ENCODE data around the gene UBE2QL1. TPM values are rescaled to one million over a fixed set of nuclear protein-coding genes. Genes with fewer than 3 reads are reported as not detected.

UBE2QL1 gene
- total and polyA plus RNA-seq, 8 donors, result 0.58 to 6.1 (median 0.95) TPM; not detected in 1

- DNase-seq, result peak in 1 of 2 donors; percentile 47
- no peaks in the 10 kb centered on the region for H3K36me3 ChIP-seq
- no peaks in the 10 kb centered on the region for H3K27me3 ChIP-seq
- no peak overlapping the region for H3K27ac ChIP-seq
- H3K4me3 ChIP-seq, result no peak overlapping the region
- H3K4me1 ChIP-seq, result no peaks in the 10 kb centered on the region
- intact Hi-C loops (cut with DNase I; ENCODE audit: low total_unique reads), result no loop called here
- no peaks in the 10 kb centered on the region for H3K9me3 ChIP-seq
- TF ChIP-seq POLR2AphosphoS5 (IDR thresholded peaks at IDR 0.05), result no peak
- TF ChIP-seq POLR2A (IDR thresholded peaks at IDR 0.05), result no peak
- no peak for TF ChIP-seq EP300 (IDR thresholded peaks at IDR 0.05)
- TF ChIP-seq, protein P1, sequence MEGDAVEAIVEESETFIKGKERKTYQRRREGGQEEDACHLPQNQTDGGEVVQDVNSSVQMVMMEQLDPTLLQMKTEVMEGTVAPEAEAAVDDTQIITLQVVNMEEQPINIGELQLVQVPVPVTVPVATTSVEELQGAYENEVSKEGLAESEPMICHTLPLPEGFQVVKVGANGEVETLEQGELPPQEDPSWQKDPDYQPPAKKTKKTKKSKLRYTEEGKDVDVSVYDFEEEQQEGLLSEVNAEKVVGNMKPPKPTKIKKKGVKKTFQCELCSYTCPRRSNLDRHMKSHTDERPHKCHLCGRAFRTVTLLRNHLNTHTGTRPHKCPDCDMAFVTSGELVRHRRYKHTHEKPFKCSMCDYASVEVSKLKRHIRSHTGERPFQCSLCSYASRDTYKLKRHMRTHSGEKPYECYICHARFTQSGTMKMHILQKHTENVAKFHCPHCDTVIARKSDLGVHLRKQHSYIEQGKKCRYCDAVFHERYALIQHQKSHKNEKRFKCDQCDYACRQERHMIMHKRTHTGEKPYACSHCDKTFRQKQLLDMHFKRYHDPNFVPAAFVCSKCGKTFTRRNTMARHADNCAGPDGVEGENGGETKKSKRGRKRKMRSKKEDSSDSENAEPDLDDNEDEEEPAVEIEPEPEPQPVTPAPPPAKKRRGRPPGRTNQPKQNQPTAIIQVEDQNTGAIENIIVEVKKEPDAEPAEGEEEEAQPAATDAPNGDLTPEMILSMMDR (IDR thresholded peaks at IDR 0.05), result no peak
- 56 to 68% (median 63%) methylated on average over 7 to 8 of the region's 8 CpGs for WGBS, 5 donors
Measured at GRCh38 chr5:6504677-6505415, 56.2 kb downstream of the UBE2QL1 start.

DNA sequence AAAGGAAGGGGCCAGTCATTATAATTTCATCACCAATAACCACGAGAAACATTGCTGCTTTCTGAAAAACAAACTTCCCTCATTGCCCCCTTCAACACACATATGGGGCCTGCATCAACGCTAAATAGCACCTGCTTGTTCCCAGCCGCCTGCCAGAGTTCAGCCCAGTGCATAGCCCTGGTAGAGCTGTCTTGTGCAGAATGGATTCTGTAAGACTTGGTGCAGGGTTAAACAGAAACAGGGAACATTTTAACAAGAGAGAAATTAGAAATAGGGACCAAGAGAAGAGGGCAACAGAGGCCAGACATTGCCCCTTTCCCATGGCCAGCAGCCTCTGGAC lies 56.7 kb downstream of the UBE2QL1 start:
- WGBS, 5 donors, result 31 to 65% (median 52%) methylated on average over 3 of the region's 3 CpGs
- H3K4me1 ChIP-seq, result no peaks in the 10 kb centered on the region
- H3K9me3 ChIP-seq, result no peaks in the 10 kb centered on the region
- TF ChIP-seq, protein P1 (IDR thresholded peaks at IDR 0.05), result no peak
- no peak for TF ChIP-seq EP300 (IDR thresholded peaks at IDR 0.05)
- no peak for TF ChIP-seq POLR2A (IDR thresholded peaks at IDR 0.05)
- no peak for TF ChIP-seq POLR2AphosphoS5 (IDR thresholded peaks at IDR 0.05)
- H3K27me3 ChIP-seq, result no peaks in the 10 kb centered on the region
- no peaks in the 10 kb centered on the region for H3K36me3 ChIP-seq
- H3K4me3 ChIP-seq, result no peak overlapping the region
- DNase-seq, result no peak
- no peak overlapping the region for H3K27ac ChIP-seq
- intact Hi-C loops (cut with DNase I; ENCODE audit: low total_unique reads), result no loop called here

GRCh38 chr5:6505783-6506557 lies 57.3 kb downstream of the UBE2QL1 start:
- H3K36me3 ChIP-seq, result no peaks in the 10 kb centered on the region
- TF ChIP-seq POLR2AphosphoS5 (IDR thresholded peaks at IDR 0.05) (no peak), POLR2A (IDR thresholded peaks at IDR 0.05) (no peak), EP300 (IDR thresholded peaks at IDR 0.05) (no peak)
- TF ChIP-seq, protein P1 (IDR thresholded peaks at IDR 0.05), result no peak
- no peak for DNase-seq
- WGBS, 5 donors, result 80 to 89% (median 85%) methylated on average over 11 of the region's 11 CpGs
- no peaks in the 10 kb centered on the region for H3K27me3 ChIP-seq
- no peak overlapping the region for H3K27ac ChIP-seq
- no peaks in the 10 kb centered on the region for H3K4me1 ChIP-seq
- intact Hi-C loops (cut with DNase I; ENCODE audit: low total_unique reads), result no loop called here
- no peak overlapping the region for H3K4me3 ChIP-seq
- no peaks in the 10 kb centered on the region for H3K9me3 ChIP-seq

- H3K9me3 ChIP-seq, result no peaks in the 10 kb centered on the region
- WGBS, 5 donors, result 70 to 87% (median 73%) methylated on average over 15 to 16 of the region's 16 CpGs
- intact Hi-C loops (cut with DNase I; ENCODE audit: low total_unique reads), result no loop called here
- DNase-seq, result no peak
- no peaks in the 10 kb centered on the region for H3K36me3 ChIP-seq
- H3K27me3 ChIP-seq, result no peaks in the 10 kb centered on the region
- no peak overlapping the region for H3K27ac ChIP-seq
- no peaks in the 10 kb centered on the region for H3K4me1 ChIP-seq
- TF ChIP-seq POLR2A (IDR thresholded peaks at IDR 0.05) (no peak), POLR2AphosphoS5 (IDR thresholded peaks at IDR 0.05) (no peak), EP300 (IDR thresholded peaks at IDR 0.05) (no peak)
- TF ChIP-seq, protein P1 (IDR thresholded peaks at IDR 0.05), result no peak
- no peak overlapping the region for H3K4me3 ChIP-seq
Measured at GRCh38 chr5:6506611-6507010, 58.0 kb downstream of the UBE2QL1 start.
